Breast epithelium (tissue), 4 donors: ENCODE data around the gene CACNA2D1. TPM values are rescaled to one million over a fixed set of nuclear protein-coding genes. Genes with fewer than 3 reads are reported as not detected.

ENCODE experiments used
- DNase-seq, 2 donors: peaks; one replicate each; pipeline ENCODE4 v3.0.0-alpha.2; 2019; ENCODE audit warnings: low spot score in 2 of 2
- H3K27ac ChIP-seq, 2 donors: fragments of 200-600 bp; sonication (generic) in 1 of 2; one replicate each; pipeline ENCODE4 v1.5.1; 2016 to 2019; ENCODE audit warnings: mild to moderate bottlenecking in 1 of 2
- H3K27me3 ChIP-seq, 2 donors: fragments of 200-600 bp; sonication (generic) in 1 of 2; one replicate each; pipeline versions ENCODE4 v1.5.1 to v1.6.0; 2017 to 2019; ENCODE audit warnings: control low read depth in 1 of 2, mild to moderate bottlenecking in 1 of 2
- H3K36me3 ChIP-seq: fragments of 200-600 bp; one replicate; pipeline ENCODE4 v1.5.1; 2019
- H3K4me1 ChIP-seq, 2 donors: fragments of 200-600 bp; sonication (generic); one replicate each; pipeline ENCODE4 v1.5.1; 2016 to 2019; ENCODE audit warnings: control low read depth in 1 of 2
- H3K4me3 ChIP-seq, 3 donors: fragments of 200-600 bp; sonication (generic); 1 replicate in 2 of 3; 2 replicates in 1 of 3; pipeline ENCODE4 v1.5.1; 2016 to 2019; ENCODE audit warnings: mild to moderate bottlenecking in 3 of 3, moderate library complexity in 2 of 3
- H3K9me3 ChIP-seq, 2 donors: fragments of 200-600 bp; sonication (generic) in 1 of 2; one replicate each; pipeline ENCODE4 v1.5.1; 2016 to 2019; ENCODE audit warnings: control low read depth in 1 of 2
- CTCF ChIP-seq, 3 donors: fragments of 450-650 bp; IDR thresholded peaks; one replicate each; pipeline ENCODE4 v1.5.1; 2016 to 2017; ENCODE audit warnings: antibody characterized with exemption in 3 of 3, mild to moderate bottlenecking in 3 of 3, moderate library complexity in 3 of 3
- POLR2A ChIP-seq: fragments of 450-650 bp; IDR thresholded peaks from one replicate; pipeline ENCODE4 v1.6.1; 2016; ENCODE audit warnings: antibody characterized with exemption, mild to moderate bottlenecking, moderate library complexity
- POLR2AphosphoS5 ChIP-seq, 3 donors: sonication (generic); formaldehyde crosslinking; IDR thresholded peaks; one replicate each; pipeline ENCODE4 v1.6.1; 2017; ENCODE audit warnings: antibody characterized with exemption in 3 of 3
- intact Hi-C: fragments of 100-400 bp; cut with DNase I; formaldehyde crosslinking; loops from one replicate; pipeline ENCODE4 v1.15.1; 2023; ENCODE audit warnings: low total_unique reads
- total RNA-seq, 3 donors: library from RNA; depleted of rRNA; stranded (reverse); fragments of >200 nt; gene quantifications; one replicate each; pipeline ENCODE4 v1.1.0, GENCODE V29; 2016

CACNA2D1 gene
- total RNA-seq, 3 donors from 2014 or later = 10.2 to 79.4 (median 16.0) TPM

- intact Hi-C loops = no loop called here
- DNase-seq = no peak
These were observed 460.2 kb downstream of the CACNA2D1 start for GRCh38 chr7:81983406-81983805.

GRCh38 chr7:81973117-81973516 is 470.5 kb downstream of the CACNA2D1 start:
- Histone ChIP-seq H3K9me3 (no peaks in the 10 kb centered on the region), H3K4me1 (no peaks in the 10 kb centered on the region), H3K27ac (no peak overlapping the region), H3K4me3 (no peak overlapping the region), H3K27me3 (no peaks in the 10 kb centered on the region), H3K36me3 (no peaks in the 10 kb centered on the region)
- intact Hi-C loops = no loop called here
- TF ChIP-seq CTCF (IDR thresholded peaks at IDR 0.05) = no peak
- TF ChIP-seq POLR2A = no peak
- TF ChIP-seq POLR2AphosphoS5 (IDR thresholded peaks at IDR 0.05) = no peak
- DNase-seq = no peak

More at GRCh38 chr7:81983406-81983805, 460.2 kb downstream of the CACNA2D1 start:
- no peaks in the 10 kb centered on the region for H3K36me3 ChIP-seq
- no peaks in the 10 kb centered on the region for H3K27me3 ChIP-seq
- H3K27ac ChIP-seq = no peak overlapping the region
- no peak overlapping the region for H3K4me3 ChIP-seq
- H3K9me3 ChIP-seq = no peaks in the 10 kb centered on the region
- TF ChIP-seq POLR2A (no peak), CTCF (IDR thresholded peaks at IDR 0.05) (no peak), POLR2AphosphoS5 (IDR thresholded peaks at IDR 0.05) (no peak)
- H3K4me1 ChIP-seq = no peaks in the 10 kb centered on the region

GRCh38 chr7:81960026-81960425 is 483.6 kb downstream of the CACNA2D1 start:
- Histone ChIP-seq H3K4me1 (no peaks in the 10 kb centered on the region), H3K9me3 (no peaks in the 10 kb centered on the region), H3K36me3 (peaks cover 5% of the 10 kb centered on the region), H3K4me3 (no peak overlapping the region), H3K27me3 (no peaks in the 10 kb centered on the region), H3K27ac (no peak overlapping the region)
- intact Hi-C loops = no loop called here
- no peak for DNase-seq
- TF ChIP-seq CTCF (IDR thresholded peaks at IDR 0.05) = no peak
- TF ChIP-seq POLR2A = no peak
- TF ChIP-seq POLR2AphosphoS5 (IDR thresholded peaks at IDR 0.05) = no peak

GRCh38 chr7:81957517-81957916 is 486.1 kb downstream of the CACNA2D1 start:
- TF ChIP-seq POLR2AphosphoS5 (IDR thresholded peaks at IDR 0.05) = no peak
- TF ChIP-seq POLR2A = no peak
- no peak for TF ChIP-seq CTCF (IDR thresholded peaks at IDR 0.05)
- no peak overlapping the region for H3K4me3 ChIP-seq
- H3K9me3 ChIP-seq = no peaks in the 10 kb centered on the region
- intact Hi-C loops = no loop called here
- no peaks in the 10 kb centered on the region for H3K4me1 ChIP-seq
- H3K36me3 ChIP-seq = peaks cover 5% of the 10 kb centered on the region
- no peak overlapping the region for H3K27ac ChIP-seq
- H3K27me3 ChIP-seq = no peaks in the 10 kb centered on the region
- no peak for DNase-seq

- H3K36me3 ChIP-seq = peaks cover 3% of the 10 kb centered on the region
- intact Hi-C loops = no loop called here
These were observed 487.1 kb downstream of the CACNA2D1 start for GRCh38 chr7:81956520-81956919.

More at GRCh38 chr7:81956520-81956919, 487.1 kb downstream of the CACNA2D1 start:
- TF ChIP-seq POLR2AphosphoS5 (IDR thresholded peaks at IDR 0.05) (no peak), CTCF (IDR thresholded peaks at IDR 0.05) (peak in 2 of 3 donors; percentile 28 to 35)
- DNase-seq = no peak
- Histone ChIP-seq H3K9me3 (no peaks in the 10 kb centered on the region), H3K4me3 (no peak overlapping the region), H3K27ac (no peak overlapping the region), H3K27me3 (no peaks in the 10 kb centered on the region), H3K4me1 (no peaks in the 10 kb centered on the region)
